Measurements from ENCODE around the gene ECE1.
"Not testable (repeated sequence)": the region's sequence is repeated elsewhere in the genome, so short reads cannot be mapped to it uniquely, and the experiment has no call there.

Gene ECE1

DNA sequence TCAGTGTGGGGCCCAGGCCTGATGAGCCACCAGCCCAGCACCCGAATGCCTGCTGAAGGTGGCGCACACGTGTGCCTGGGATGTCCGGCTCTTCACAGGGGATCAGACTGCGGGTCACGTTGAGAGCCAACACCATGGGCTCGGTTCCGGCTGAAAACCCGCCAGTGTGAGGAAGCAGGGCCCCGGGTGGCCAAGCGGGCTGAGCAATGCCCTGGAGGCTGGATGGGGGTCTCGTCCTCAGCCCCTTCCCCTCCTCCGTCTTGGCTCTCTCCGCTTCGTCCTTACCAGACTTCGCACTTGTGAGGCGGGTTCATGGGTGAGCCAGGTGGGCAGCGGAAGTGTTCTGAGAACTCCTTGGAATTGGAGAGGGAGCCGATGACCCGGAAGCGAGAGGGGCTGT lies 70.6 kb downstream of the ECE1 start:
- DNase-seq (ENCODE audit: low read depth): no peak

DNA sequence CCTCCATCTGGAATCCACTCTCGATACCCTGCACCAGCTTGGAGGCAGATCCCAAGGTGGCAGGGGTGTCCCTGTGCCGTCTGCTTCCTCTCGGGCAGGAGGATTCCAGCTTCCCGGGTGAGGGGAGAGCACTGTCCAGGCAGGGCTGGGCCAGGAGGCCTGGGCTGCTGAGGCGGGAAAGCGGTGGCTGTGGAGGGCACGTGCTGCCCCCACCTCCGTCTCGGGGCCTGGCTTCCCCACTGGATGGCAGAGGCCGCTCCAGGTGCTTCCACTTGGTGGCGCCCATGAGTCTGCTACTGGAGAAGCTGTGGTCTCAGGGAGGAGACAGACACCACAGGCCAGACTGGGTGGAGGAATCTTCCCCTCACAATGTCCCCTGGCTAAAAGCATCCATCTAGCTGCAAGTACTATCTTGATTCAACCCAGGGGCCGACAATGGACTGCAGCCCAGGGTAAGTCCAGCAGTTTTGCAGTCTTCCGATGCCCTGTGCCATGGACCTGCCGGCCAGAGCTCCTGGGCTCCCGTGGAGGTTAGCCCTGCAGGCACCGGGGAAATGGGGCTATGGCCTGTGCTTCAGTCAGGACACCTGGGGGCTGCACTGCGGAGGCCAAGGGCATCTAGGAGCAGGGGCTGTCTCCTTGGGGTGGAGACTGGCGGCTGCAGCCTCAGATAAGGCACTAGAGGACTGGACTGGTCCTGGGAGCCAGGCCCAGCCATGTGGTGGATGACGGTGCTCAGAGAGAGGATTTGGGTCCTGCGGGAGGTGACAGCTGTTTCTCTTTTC lies 72.3 kb downstream of the ECE1 start:
- DNase-seq (ENCODE audit: low read depth): peak; percentile 28

DNA sequence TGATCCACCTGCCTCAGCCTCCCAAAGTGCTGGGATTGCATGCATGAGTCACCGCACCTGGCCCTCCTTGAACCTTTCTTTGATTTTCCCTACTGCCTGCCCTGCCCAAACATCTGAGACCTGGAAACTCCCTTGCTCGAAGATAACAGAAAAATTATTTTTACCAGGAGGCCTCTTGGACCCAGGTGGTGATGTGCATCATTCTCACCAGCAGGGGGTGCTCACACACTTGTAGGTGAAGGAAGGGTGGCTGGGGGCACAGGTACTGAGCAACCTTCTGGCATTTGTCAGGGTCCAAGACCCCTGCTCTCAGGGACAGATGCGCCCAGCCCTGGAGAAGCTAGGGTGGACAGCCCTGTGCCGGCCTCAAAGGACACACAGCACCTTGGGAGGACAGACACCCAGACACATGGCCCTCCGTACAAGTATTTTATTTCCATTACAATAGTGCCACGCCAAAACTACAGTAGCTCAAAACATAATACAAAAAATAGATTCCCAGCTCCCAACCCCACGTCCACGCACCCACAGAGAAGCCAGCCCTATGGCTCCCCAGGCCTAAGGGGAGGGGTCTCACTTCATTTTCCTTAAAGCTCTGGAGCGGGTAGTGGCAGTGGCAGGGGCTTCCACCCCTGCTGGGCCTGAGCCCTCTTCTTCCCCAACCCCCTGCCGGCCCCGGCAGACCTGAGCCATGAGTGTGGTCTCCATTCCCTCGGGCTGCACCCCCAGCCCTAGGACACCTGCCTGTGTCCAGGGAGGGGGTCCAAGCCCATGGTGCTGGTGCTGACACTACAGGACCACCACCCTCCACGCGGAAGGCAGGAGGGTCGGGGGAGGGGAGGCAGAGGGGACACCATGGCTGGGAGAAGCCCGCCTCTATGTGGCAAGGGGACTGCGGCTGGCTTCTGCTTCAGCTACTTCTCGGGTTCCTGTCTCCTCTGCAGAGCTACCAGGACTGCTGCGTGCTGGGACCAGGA lies 73.1 kb downstream of the ECE1 start:
- DNase-seq (ENCODE audit: low read depth): peak; percentile 38

DNA sequence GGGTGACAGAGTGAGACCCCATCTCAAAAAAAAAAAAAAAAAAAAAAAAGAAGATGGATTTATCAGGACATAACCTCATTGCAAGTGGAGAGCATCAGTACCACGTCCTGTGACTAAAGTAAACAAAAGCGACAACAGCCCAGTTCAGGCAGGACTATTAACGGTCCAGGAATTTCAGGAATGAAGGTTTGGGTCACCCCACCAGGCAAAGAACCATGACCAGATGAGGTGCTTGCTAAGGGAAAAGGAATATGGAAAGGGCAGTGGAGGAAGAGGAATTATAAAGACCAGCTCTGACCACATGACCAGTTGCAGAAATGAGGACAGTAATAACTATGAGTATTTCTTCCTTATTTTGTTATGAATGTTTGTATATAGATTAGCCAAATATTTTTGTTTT lies 78.1 kb downstream of the ECE1 start:
- DNase-seq (ENCODE audit: low read depth): no peak

DNA sequence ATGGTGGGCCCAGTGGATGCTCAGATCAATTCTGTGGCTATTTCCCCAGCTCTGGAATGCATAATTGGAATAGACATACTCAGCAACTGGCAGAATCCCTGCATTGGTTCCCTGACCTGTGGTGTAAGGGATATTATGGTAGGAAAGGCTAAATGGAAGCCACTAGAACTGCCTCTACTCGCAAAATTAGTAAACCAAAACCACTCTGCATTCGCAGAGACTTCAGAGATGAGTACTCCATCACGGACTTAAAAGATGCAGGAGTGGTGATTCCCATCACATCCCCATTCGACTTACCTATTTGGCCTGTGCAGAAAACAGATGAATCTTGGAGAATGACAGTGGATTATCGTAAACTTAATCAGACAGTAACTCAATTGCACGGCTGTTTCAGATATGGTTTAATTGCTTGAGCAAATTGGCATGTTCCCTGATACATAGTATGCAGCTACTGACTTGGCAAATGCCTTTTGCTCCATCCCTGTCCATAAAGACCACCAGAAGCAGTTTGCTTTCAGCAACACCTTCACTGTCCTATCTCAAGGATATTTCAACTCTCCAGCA lies 82.0 kb downstream of the ECE1 start:
- not testable (repeated sequence) for DNase-seq (ENCODE audit: low read depth)

DNA sequence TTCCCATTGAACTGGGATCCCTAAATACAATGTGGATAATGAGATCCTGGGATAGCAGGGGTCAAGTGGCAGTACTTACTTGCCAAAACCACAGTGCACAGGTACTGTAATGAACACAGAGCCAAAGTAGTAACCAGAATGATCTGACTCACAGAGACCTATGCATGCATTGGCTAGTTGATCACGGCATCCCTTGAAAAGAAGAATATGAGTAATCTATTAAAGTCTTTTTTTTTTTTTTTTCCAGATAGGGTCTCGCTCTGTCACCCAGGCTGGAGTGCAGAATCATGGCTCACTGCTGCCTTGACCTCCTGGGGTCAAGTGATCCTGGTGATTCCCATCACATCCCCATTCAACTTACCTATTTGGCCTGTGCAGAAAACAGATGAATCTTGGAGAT lies 84.1 kb downstream of the ECE1 start:
- DNase-seq (ENCODE audit: low read depth): peak; percentile 23

DNA sequence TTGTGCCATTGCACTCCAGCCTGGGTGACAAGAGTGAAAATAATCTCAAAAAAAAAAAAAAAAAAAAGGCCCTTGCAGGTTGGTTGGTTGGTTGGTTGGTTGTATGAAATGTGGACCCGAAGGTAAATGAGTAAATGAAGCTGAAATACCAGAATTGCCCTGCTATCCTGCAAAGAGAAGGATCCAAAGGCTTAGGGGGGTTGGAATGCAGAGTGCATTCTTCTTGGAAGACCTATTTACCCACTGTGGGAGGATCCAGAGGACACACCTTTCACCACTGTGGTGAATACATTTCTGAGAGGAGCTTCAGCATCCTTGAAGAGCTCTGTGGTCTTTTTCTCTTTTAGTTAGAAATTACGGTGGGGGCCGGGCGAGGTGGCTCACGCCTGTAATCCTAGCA lies 84.8 kb downstream of the ECE1 start:
- DNase-seq (ENCODE audit: low read depth): no peak

DNA sequence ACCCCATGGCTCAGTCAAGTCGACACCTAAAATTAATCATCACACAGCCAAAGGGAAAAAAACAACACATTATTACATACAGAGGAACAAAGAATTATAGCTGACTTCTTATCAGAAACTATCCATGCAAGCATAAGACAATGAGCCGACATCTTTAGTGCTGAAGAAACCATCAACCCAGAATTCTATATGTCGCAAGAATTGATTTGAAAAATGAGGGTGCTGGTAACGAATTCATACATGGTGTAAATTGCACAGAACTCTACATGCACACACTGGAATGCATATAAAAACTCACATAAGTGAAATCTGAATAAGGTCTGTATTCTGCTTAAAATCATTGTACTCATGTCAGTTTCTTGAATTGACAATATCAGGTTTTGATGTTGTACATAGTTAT lies 88.6 kb downstream of the ECE1 start:
- DNase-seq (ENCODE audit: low read depth): no peak

DNA sequence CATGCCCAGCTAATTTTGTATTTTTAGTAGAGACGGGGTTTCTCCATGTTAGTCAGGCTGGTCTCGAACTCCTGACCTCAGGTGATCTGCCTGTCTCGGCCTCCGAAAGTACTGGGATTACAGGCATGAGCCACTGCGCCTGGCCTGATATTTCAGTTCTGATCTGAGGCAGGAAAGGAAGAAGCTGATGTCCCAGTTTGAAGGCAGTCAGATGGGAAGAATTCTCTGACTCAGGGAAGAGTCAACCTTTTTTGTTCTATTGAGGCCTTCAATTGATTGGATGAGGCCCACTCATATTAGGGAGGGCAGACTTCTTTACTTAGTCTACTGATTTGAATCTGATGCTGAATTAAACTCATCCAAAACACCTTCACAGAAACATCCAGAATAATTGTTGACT lies 89.0 kb downstream of the ECE1 start:
- not testable (repeated sequence) for DNase-seq (ENCODE audit: low read depth)

DNA sequence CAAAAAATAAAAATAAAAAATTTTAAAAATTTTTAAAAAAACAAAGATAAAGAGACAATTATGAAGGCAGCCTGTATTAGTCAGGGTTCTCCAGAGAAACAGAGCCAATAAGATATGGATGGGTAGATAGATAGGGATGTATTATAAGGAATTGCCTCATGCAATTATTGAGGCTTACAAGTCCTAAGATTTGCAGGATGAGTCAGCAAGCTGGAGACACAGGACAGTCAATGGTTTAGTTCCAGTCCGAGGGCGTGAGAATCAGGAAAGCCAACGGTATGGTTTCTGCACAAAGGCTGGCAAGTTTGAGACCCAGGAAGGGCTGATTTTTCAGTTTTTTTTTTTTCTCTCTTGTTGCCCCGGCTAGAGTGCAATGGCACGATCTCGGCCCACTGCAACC lies 89.5 kb downstream of the ECE1 start:
- peak; percentile 63 for DNase-seq (ENCODE audit: low read depth)

DNA sequence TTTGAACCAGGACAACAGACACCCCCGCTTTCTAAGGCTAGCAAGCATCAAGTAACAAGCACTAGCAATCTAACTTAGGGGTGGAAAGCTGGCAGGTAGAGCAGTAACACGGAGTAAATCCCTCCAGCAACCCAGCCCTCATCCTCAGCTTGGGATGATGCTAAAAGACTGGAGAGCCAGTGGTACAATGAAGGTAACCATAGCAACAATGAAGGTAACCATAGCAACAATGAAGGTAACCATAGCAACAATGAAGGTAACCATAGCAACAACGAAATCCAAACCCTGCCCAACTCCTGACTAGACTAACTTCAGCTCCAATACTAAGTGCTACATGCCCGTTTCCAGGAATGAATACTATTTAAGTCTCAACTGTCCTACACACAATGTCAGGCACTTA lies 91.3 kb downstream of the ECE1 start:
- DNase-seq (ENCODE audit: low read depth): no peak

DNA sequence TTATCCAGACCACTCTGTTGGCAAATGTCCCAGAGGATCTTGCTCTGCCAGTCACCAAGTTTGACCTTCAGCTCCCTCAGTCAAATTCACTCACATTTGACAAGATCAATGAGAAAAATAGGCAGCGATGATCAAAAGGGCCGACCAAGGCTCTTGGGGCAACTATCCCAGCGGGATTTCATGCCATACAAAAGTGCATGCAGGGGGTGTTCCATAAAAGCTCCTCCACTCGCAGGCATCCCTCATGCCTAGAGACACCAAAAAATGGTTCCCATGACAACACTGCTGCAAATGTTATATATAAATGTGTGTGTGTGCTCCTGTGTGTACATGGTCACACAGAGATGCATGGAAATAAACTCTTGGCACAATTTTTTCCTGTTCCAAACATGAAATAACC lies 97.4 kb downstream of the ECE1 start:
- DNase-seq (ENCODE audit: low read depth): no peak

DNA sequence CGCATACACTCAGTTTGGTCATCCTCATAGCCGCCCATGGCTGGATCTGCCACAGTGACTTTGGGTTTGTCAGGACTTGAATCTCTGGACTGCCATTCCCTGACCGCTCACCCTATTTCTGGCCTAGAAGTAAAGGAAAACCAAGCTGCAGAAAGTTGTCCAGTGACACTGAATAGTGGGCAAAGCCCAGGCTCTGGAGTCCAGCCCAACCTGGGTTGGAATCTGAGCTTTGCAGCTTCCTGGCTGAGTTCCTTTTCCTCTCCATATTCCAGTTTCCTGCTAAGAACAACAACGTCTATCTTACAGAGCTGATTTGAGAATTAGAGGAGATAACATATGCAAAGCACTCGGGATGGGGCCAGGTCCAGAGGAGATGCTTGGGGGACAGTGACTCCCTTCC lies 98.0 kb downstream of the ECE1 start:
- no peak for DNase-seq (ENCODE audit: low read depth)

DNA sequence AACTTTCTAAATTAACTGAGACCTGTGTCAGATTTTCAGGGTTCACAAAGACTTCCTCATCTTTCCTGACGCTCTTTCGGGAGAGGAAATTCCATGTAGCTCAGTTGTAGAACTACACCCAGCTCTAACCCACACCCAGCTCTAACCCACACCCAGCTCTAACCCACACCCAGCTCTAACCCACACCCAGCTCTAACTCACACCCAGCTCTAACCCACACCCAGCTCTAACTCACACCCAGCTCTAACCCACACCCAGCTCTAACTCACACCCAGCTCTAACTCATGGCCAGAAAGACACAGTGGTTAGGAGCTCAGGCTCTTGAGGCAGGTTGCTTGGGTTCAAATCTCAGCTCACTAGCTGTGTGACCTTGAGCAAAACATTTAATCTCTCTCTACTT lies 99.5 kb downstream of the ECE1 start:
- not testable (repeated sequence) for DNase-seq (ENCODE audit: low read depth)

DNA sequence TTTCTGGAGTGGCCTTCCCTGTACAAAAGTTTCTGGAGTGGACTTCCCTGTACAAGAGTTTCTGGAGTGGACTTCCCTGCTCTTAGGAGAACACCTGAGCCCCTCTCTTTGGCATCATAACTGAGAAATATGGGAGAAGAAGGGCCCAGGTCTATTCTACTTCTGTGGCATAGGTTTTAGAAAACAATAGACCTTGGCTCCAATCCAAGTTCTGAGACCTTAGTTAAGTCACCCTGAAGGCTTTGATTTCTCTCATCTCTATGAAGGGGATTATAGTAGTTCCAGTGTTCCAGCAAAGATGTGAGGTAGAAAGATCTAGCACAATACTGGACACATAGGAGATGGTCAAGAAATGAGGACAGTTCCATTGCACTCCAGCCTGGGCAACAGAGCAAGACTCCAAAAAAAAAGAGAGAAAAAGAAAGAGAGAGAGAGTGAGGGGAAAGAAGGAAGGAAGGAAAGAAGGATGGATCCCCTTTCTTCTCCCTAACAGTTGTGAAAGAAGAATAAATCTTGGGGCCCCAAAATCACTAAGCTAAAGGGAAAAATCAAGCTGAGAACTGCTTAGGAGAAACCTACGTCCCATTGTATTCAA lies 100.3 kb downstream of the ECE1 start:
- DNase-seq (ENCODE audit: low read depth): no peak

DNA sequence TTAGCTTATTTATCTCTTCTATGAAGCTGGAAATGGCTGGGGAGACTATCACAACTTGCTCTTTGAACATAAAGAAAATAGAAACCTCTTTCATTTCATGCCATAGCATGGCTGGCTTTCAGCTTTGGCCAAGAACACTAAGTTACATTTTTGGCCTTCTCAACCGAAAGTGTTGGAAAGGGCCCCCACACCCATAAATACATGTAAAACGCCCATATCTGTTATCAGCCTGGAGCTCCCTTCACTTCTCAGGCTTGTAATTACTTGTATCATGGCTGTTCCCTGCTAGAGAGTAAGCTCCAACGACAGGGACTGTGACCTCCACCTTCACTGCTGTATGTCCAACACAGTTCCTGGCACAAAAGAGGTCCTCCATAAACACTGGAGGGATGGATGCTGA lies 100.8 kb downstream of the ECE1 start:
- no peak for DNase-seq (ENCODE audit: low read depth)

DNA sequence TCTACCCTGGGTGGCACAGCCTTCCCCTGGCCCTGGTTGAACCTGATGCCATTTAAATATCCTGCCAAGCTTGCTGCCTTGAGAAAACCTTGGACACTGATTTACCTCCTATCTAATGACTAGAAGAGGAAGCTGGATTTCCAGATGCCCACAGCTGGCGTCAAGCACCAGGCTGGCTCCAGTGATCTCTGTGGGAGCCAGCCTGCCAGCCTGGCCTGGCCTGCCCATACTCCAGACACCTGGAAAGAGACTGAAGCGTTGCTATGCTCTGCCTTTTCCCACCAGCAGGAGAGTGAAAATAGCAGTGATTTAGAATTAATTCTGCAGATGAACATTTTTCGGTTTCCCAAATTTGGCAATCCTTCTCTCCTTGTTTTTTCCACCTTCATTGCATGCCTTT lies 102.0 kb downstream of the ECE1 start:
- no peak for DNase-seq (ENCODE audit: low read depth)

DNA sequence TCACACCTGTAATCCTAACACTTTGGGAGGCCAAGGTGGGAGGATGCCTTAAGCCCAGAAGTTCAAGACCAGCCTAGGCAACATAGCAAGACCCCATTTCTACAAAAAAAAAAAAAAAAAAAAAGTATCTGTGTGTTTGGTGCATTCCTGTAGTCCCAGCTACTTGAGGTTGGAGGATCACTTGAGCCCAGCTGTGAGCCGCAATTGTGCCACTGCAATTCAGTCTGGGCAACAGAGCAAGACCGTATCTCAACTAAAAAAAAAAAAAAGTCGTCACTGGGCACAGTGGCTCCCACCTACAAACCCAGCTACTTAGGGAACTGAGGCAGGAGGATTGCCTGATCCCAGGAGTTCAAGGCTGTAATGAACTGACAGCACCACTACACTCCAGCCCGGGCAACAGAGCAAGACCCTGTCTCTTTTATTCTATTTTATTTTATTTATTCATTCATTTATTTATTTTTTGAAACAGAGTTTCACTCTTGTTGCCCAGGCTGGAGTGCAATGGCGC lies 105.0 kb downstream of the ECE1 start:
- no peak for DNase-seq (ENCODE audit: low read depth)

DNA sequence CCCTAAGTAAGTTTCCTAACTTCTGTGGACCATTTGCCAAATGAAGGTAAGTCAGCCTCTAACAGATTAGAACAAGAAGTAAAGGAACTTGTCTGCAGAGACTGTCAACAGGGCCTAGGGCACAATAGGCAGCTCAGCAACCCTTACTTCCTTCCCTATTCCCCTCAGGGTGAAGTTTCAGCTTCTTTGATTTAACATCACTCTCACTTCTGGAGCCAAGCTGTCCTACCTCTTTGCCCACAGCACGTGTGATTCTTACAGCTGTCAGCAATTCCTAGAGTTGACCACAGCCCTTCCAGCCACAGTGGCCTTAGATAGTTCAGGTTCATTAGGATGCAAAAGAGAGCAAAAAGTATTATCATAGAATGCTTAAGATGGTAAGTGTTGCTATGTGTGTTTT lies 106.0 kb downstream of the ECE1 start:
- no peak for DNase-seq (ENCODE audit: low read depth)

DNA sequence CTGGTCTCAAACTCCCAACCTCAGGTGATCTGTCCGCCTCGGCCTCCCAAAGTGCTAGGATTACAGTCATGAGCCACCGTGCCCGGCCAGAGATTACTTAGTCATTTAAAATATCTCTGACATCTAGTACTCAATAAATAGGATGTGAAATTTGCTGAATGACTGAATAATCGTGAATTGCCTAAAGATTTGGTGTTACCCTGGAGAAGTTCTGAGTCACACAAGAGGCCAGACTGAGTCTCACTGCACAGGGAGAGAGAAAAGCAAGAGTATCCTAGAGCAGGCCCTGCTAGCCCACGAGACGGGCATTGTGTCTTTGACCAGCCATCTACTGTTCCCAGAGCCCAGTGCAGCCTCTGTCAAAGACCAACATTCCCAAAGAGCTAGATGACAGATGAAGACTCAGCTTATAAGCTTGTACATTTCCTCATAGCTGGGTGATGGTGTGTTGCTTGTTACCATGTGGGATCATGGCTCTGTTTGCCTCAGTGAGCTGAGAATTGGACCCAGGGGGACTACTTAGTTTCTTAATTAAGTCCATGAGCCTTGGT lies 108.0 kb downstream of the ECE1 start:
- DNase-seq (ENCODE audit: low read depth): peak; percentile 24

DNA sequence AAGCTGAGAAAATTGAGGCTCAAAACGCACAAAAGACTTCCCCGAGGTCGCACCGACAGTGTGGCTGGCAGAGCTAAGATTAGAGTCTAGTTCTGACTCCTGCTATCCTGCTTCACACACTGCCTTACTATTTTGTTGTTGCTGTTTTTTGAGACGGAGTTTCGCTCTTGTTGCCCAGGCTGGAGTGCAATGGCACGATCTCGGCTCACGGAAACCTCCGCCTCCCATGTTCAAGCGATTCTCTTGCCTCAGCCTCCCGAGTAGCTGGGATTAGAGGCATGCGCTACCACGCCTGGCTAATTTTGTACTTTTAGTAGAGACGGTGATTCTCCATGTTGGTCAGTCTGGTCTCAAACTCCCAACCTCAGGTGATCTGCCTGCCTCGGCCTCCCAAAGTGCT lies 112.0 kb downstream of the ECE1 start:
- DNase-seq (ENCODE audit: low read depth): not testable (repeated sequence)

Data from iris pigment epithelial cell (primary cell).